PC-9 (cell line): ENCODE results near the gene BMI1. TPM values are rescaled to one million over a fixed set of nuclear protein-coding genes. Genes with fewer than 3 reads are reported as not detected.

Experiments used
- BruUV-seq: library from RNA; stranded (reverse); fragments of 400-500 nt; replicated peaks from 2 replicates; lab custom pipeline; 2021; lab: Mats Ljungman, UMichigan
- CTCF ChIA-PET: fragments of 300-600 bp; sonication (Branson Sonifier 250); formaldehyde crosslinking; loops from one replicate; lab custom pipeline; 2022; ENCODE audit warnings: antibody characterized with exemption; lab: Charles Lee
- POLR2A ChIA-PET: fragments of 300-600 bp; sonication (Branson Sonifier 250); formaldehyde crosslinking; loops from one replicate; lab custom pipeline; 2022; ENCODE audit warnings: antibody characterized with exemption; ENCODE audit not compliant: unreplicated experiment; lab: Charles Lee
- DNase-seq, 2 experiments: peaks; one replicate each; pipeline versions ENCODE4 v3.0.0 to v3.0.0-alpha.2; 2015 to 2022; ENCODE audit warnings: mixed read lengths in 1 of 2
- H2AFZ ChIP-seq: fragments of 200-600 bp; sonication (generic); 2 replicates; pipeline ENCODE4 v1.8.1; 2017; ENCODE audit warnings: antibody characterized with exemption
- H3F3A ChIP-seq: fragments of 200-600 bp; sonication (generic); 2 replicates; pipeline ENCODE4 v1.8.1; 2017; ENCODE audit warnings: antibody characterized with exemption, mild to moderate bottlenecking, low read depth; ENCODE audit not compliant: insufficient read depth
- H3K27ac ChIP-seq: fragments of 200-600 bp; sonication (generic); 2 replicates; pipeline ENCODE4 v1.6.1; 2016; ENCODE audit warnings: mixed run types
- H3K27me3 ChIP-seq: fragments of 200-600 bp; sonication (generic); 2 replicates; pipeline ENCODE4 v1.6.1; 2016; ENCODE audit warnings: low read depth, mixed run types; ENCODE audit not compliant: insufficient read depth
- H3K36me3 ChIP-seq: fragments of 200-600 bp; sonication (generic); 2 replicates; pipeline ENCODE4 v1.6.1; 2016; ENCODE audit warnings: low read depth, mixed run types
- H3K4me1 ChIP-seq: fragments of 200-600 bp; sonication (generic); replicated peaks from 2 replicates; pipeline ENCODE4 v1.6.1; 2016; ENCODE audit warnings: mixed run types; ENCODE audit not compliant: insufficient read depth
- H3K4me2 ChIP-seq: fragments of 200-600 bp; sonication (generic); 2 replicates; pipeline ENCODE4 v1.6.1; 2017; ENCODE audit warnings: mixed run types
- H3K4me3 ChIP-seq: fragments of 200-600 bp; sonication (generic); 2 replicates; pipeline ENCODE4 v1.6.1; 2016; ENCODE audit warnings: mixed run types
- H3K79me2 ChIP-seq: fragments of 200-600 bp; sonication (generic); 2 replicates; pipeline ENCODE4 v1.6.1; 2017; ENCODE audit warnings: low read depth, mixed run types
- H3K9me2 ChIP-seq: fragments of 200-600 bp; sonication (generic); 2 replicates; pipeline ENCODE4 v1.8.1; 2017; ENCODE audit warnings: mild to moderate bottlenecking; ENCODE audit not compliant: insufficient read depth
- H3K9me3 ChIP-seq: fragments of 200-600 bp; sonication (generic); 2 replicates; pipeline ENCODE4 v1.8.1; 2016; ENCODE audit warnings: low read depth; ENCODE audit not compliant: insufficient read depth
- H4K20me1 ChIP-seq: fragments of 200-600 bp; sonication (generic); 2 replicates; pipeline ENCODE4 v1.8.1; 2017; ENCODE audit not compliant: insufficient read depth
- EZH2 ChIP-seq: fragments of 200-600 bp; sonication (generic); IDR thresholded peaks from 2 replicates; pipeline ENCODE4 v1.8.0; 2017; ENCODE audit warnings: antibody characterized with exemption, low read depth
- intact Hi-C: fragments of 100-400 bp; cut with micrococcal nuclease; formaldehyde crosslinking; loops from one replicate; pipeline ENCODE4 v1.10.0; 2022; ENCODE audit not compliant: unreplicated experiment
- total RNA-seq: library from RNA; stranded (reverse); gene quantifications from 2 replicates; pipeline ENCODE4 v1.2.3, GENCODE V29; 2021
- TF ChIP-seq, protein P1 (sequence below): fragments of 200-600 bp; sonication (generic); conservative IDR thresholded peaks from 2 replicates; pipeline ENCODE4 v1.6.1; 2017; ENCODE audit warnings: mixed run types, antibody characterized with exemption, mild to moderate bottlenecking, moderate library complexity

Gene BMI1
- total RNA-seq, 1 experiment from 2014 or later = 48.4 TPM

DNA sequence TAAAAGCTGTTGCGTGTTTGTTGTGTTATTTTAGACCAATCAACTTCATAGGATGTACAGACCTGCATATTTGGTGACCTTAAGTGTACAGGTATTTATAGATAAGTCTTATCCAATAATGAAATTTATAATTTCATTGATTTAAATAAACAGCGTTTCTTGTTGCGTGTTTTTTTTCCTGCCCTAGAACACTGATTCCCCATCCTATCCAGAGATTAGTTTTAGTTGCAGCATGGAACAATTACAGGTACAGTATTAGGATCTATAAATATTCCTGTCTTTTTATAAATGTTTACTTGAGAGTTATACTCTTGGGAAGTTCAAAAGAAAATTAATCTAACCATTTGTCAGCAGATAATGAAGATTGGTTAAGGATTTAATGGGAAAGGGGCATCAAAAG is 2.1 kb upstream of the BMI1 start:
- peaks cover 27% of the 10 kb centered on the region for H3K79me2 ChIP-seq
- no peak for DNase-seq
- ChIA-PET CTCF (no interaction called here), POLR2A (interaction anchor here (0.6 kb wide), 1 partner anchor 62 kb away, joined by 3 read pairs; no protein-coding TSS in a partner anchor)
- peaks cover 6% of the 10 kb centered on the region for H4K20me1 ChIP-seq
- no peak overlapping the region for H2AFZ ChIP-seq
- H3F3A ChIP-seq = peaks cover 11% of the 10 kb centered on the region
- peaks cover 37% of the 10 kb centered on the region for H3K4me1 ChIP-seq
- peaks cover 16% of the 10 kb centered on the region for H3K27me3 ChIP-seq
- H3K4me2 ChIP-seq = no peak overlapping the region; the same call in 1 of the 2 replicates
- no peaks in the 10 kb centered on the region for H3K36me3 ChIP-seq
- no peak overlapping the region for H3K27ac ChIP-seq
- H3K9me2 ChIP-seq = no peaks in the 10 kb centered on the region
- TF ChIP-seq, protein P1, sequence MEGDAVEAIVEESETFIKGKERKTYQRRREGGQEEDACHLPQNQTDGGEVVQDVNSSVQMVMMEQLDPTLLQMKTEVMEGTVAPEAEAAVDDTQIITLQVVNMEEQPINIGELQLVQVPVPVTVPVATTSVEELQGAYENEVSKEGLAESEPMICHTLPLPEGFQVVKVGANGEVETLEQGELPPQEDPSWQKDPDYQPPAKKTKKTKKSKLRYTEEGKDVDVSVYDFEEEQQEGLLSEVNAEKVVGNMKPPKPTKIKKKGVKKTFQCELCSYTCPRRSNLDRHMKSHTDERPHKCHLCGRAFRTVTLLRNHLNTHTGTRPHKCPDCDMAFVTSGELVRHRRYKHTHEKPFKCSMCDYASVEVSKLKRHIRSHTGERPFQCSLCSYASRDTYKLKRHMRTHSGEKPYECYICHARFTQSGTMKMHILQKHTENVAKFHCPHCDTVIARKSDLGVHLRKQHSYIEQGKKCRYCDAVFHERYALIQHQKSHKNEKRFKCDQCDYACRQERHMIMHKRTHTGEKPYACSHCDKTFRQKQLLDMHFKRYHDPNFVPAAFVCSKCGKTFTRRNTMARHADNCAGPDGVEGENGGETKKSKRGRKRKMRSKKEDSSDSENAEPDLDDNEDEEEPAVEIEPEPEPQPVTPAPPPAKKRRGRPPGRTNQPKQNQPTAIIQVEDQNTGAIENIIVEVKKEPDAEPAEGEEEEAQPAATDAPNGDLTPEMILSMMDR = no peak
- intact Hi-C loops = loop anchor here (5.0 kb wide), 1 partner anchor 66 kb away; no protein-coding TSS in a partner anchor
- H3K4me3 ChIP-seq = no peak overlapping the region
- BruUV-seq = no TSS peak
- H3K9me3 ChIP-seq = no peaks in the 10 kb centered on the region

DNA sequence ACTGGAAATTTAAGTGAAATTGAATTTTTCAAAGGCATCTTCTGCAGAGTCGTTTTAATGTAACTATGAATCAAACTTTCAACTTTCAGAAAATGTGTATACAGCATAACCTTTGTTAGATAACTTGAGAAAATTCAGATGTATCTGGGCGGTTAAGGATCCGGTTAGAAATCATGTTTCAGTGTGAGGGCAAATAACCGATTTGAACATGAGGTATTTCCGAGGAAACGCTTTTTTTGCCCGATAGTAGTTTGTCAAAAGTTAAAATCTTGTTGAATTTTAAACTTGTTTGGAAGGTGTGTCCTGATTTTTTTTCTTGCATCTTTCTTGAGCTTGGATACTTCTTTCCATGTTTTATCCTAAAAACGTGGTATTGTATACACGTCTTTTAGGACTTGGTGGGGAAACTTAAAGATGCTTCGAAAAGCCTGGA is 1.3 kb upstream of the BMI1 start:
- Histone ChIP-seq H3K4me3 (peak overlapping the region; percentile 62; the same call in 1 of the 2 replicates), H3K27me3 (peaks cover 16% of the 10 kb centered on the region), H4K20me1 (peaks cover 9% of the 10 kb centered on the region), H3K79me2 (peaks cover 35% of the 10 kb centered on the region), H3K4me1 (peaks cover 45% of the 10 kb centered on the region), H3K9me2 (no peaks in the 10 kb centered on the region), H3K9me3 (no peaks in the 10 kb centered on the region), H2AFZ (no peak overlapping the region), H3K36me3 (no peaks in the 10 kb centered on the region), H3K4me2 (peak overlapping the region; percentile 76), H3F3A (peaks cover 11% of the 10 kb centered on the region), H3K27ac (no peak overlapping the region)
- DNase-seq = no peak
- ChIA-PET CTCF (no interaction called here), POLR2A (interaction anchor here (0.6 kb wide), 2 partner anchors 62 to 480 kb away, joined by 3 to 4 read pairs; no protein-coding TSS in a partner anchor)
- intact Hi-C loops = loop anchor here (5.0 kb wide), 1 partner anchor 67 kb away; no protein-coding TSS in a partner anchor
- no TSS peak for BruUV-seq
- TF ChIP-seq, protein P1 = no peak
- no peak for TF ChIP-seq EZH2

DNA sequence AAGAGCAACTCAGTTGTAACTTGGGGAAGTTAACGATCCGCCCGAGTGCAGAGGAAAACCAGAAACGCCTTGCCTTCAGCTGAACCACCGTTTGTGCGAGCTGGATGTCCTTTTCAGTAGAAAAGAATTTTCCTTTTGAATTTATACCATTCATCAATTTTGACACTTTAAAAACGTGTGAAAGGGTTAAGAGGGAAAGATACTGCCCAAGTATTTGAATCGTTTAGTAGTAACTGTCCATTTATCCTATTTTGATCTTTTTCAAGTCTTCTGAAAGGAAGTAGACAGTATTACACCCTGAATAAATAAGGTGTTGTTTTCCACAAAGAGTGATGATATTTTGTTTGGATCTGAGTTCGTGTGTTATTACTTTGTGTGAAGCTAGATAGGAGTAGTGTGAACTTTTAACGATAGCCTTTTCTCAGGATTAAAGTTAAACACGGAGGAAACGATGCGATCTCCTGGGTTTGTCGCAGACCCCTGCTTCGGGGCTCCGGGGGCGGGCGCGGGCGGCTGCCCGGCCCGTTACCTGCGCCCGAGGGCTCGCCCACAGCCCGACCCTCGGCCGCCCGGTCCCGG is 830 bp upstream of the BMI1 start:
- H3K4me1 ChIP-seq = peaks cover 45% of the 10 kb centered on the region
- POLR2A ChIA-PET = interaction anchor here (0.6 kb wide), 1 partner anchor 479 kb away, joined by 4 read pairs; no protein-coding TSS in a partner anchor
- DNase-seq = no peak

More for the DNA sequence above, 830 bp upstream of the BMI1 start:
- Histone ChIP-seq H3K4me2 (peak overlapping the region; percentile 76), H3K9me2 (no peaks in the 10 kb centered on the region), H3F3A (peaks cover 14% of the 10 kb centered on the region), H3K36me3 (no peaks in the 10 kb centered on the region), H3K4me3 (peak overlapping the region; percentile 62; the same call in 1 of the 2 replicates), H3K27me3 (peaks cover 16% of the 10 kb centered on the region), H3K9me3 (no peaks in the 10 kb centered on the region), H4K20me1 (peaks cover 9% of the 10 kb centered on the region), H3K79me2 (peaks cover 40% of the 10 kb centered on the region), H2AFZ (peak overlapping the region; percentile 62; the same call in 1 of the 2 replicates), H3K27ac (no peak overlapping the region)
- TF ChIP-seq, protein P1 = no peak
- TF ChIP-seq EZH2 = no peak
- BruUV-seq = no TSS peak
- CTCF ChIA-PET = no interaction called here
- intact Hi-C loops = loop anchor here (2.0 to 10.0 kb wide), 6 partner anchors 68 to 745 kb away; partner anchors contain the start of gene PIP4K2A
